Lung (tissue), 12 donors: ENCODE measurements around the gene OLFM3. TPM values are rescaled to one million over a fixed set of nuclear protein-coding genes. Genes with fewer than 3 reads are reported as not detected.

ENCODE experiments used
- ATAC-seq: fragments of 200-7000 bp; cut with Tn5 transposase; one replicate; pipeline ENCODE4 v1.9.1; 2020; ENCODE audit warnings: moderate number of reproducible peaks; ENCODE audit not compliant: insufficient read depth, low FRiP score
- DNase-seq, 3 donors: peaks; one replicate each; pipeline ENCODE4 v3.0.0-alpha.2; 2013 to 2017
- H3K27ac ChIP-seq, 2 donors: one replicate each; pipeline ENCODE4 v1.5.1; 2013; ENCODE audit warnings: mild to moderate bottlenecking in 2 of 2, moderate library complexity in 2 of 2, control low read depth in 1 of 2, inconsistent platforms in 1 of 2, low read depth in 1 of 2, low read length in 1 of 2
- H3K27me3 ChIP-seq, 3 donors: one replicate each; pipeline ENCODE4 v1.5.1; 2013; ENCODE audit warnings: low read length in 2 of 3; ENCODE audit not compliant: control insufficient read depth in 3 of 3, insufficient read depth in 3 of 3
- H3K36me3 ChIP-seq, 4 donors: one replicate each; pipeline ENCODE4 v1.5.1; 2013; ENCODE audit warnings: low read length in 4 of 4, mild to moderate bottlenecking in 1 of 4, moderate library complexity in 1 of 4; ENCODE audit not compliant: control insufficient read depth in 4 of 4, insufficient read depth in 4 of 4
- H3K4me1 ChIP-seq, 5 donors: one replicate each; pipeline ENCODE4 v1.5.1; 2013; ENCODE audit warnings: low read length in 5 of 5, mild to moderate bottlenecking in 2 of 5, moderate library complexity in 1 of 5; ENCODE audit not compliant: control insufficient read depth in 5 of 5, insufficient read depth in 5 of 5
- H3K4me3 ChIP-seq: one replicate; pipeline ENCODE4 v1.5.1; 2013; ENCODE audit warnings: mild to moderate bottlenecking, control low read depth, moderate library complexity
- H3K9ac ChIP-seq, 2 donors: one replicate each; pipeline ENCODE4 v1.5.1; 2013; ENCODE audit warnings: low read length in 2 of 2, control low read depth in 1 of 2; ENCODE audit not compliant: insufficient read depth in 1 of 2
- H3K9me3 ChIP-seq, 4 donors: one replicate each; pipeline ENCODE4 v1.5.1; 2013; ENCODE audit warnings: low read length in 3 of 4, mild to moderate bottlenecking in 1 of 4, moderate library complexity in 1 of 4; ENCODE audit not compliant: control insufficient read depth in 4 of 4, insufficient read depth in 3 of 4
- WGBS, 2 donors: extraction: QIAGEN DNeasy Blood & Tissue Kit; methylation state at CpG; one replicate each; pipeline ENCODE4 v1.1.7; 2013; 5-methylcytosine and 5-hydroxymethylcytosine counted together
- polyA plus RNA-seq, 2 donors: library from polyadenylated mRNA; stranded (reverse); fragments of 200-250 nt; gene quantifications; one replicate each; pipeline ENCODE4 v1.2.1, GENCODE V29; 2013
- total RNA-seq, 2 donors: library from RNA; depleted of rRNA in 1 of 2; stranded (reverse); fragments of >200 nt in 1 of 2; gene quantifications; one replicate each; pipeline ENCODE4 v1.2.1, GENCODE V29; 2014 to 2021
- TF ChIP-seq, protein P1 (sequence below): IDR thresholded peaks from 2 replicates; pipeline ENCODE4 v1.5.1; 2012; ENCODE audit warnings: mild to moderate bottlenecking; ENCODE audit errors: control extremely low read depth, extremely low read depth
- donor health status: control.
- donor health status: control.
- donor health status: Bipolar disorder and iron deficiency.
- donor health status: healthy.
- donor health status: DM: yes; HTN: yes; CAD: no.

Gene OLFM3
- total and polyA plus RNA-seq, 4 donors = 8.1 TPM; not detected in 3

GRCh38 chr1:101953623-101954022 lies 43.1 kb downstream of the OLFM3 start:
- H3K36me3 ChIP-seq = no peaks in the 10 kb centered on the region
- H3K27ac ChIP-seq = no peak overlapping the region
- H3K9ac ChIP-seq = no peak overlapping the region
- no peak overlapping the region for H3K4me3 ChIP-seq
- H3K9me3 ChIP-seq = no peaks in the 10 kb centered on the region
- WGBS, 2 donors = 80% methylated on average over 1 of the region's 1 CpG
- ATAC-seq = no peak
- peaks cover 0 to 2% (median 0%) of the 10 kb centered on the region in 5 donors for H3K4me1 ChIP-seq
- no peak for DNase-seq
- H3K27me3 ChIP-seq = peaks cover 0 to 4% (median 0%) of the 10 kb centered on the region in 3 donors
- TF ChIP-seq, protein P1, sequence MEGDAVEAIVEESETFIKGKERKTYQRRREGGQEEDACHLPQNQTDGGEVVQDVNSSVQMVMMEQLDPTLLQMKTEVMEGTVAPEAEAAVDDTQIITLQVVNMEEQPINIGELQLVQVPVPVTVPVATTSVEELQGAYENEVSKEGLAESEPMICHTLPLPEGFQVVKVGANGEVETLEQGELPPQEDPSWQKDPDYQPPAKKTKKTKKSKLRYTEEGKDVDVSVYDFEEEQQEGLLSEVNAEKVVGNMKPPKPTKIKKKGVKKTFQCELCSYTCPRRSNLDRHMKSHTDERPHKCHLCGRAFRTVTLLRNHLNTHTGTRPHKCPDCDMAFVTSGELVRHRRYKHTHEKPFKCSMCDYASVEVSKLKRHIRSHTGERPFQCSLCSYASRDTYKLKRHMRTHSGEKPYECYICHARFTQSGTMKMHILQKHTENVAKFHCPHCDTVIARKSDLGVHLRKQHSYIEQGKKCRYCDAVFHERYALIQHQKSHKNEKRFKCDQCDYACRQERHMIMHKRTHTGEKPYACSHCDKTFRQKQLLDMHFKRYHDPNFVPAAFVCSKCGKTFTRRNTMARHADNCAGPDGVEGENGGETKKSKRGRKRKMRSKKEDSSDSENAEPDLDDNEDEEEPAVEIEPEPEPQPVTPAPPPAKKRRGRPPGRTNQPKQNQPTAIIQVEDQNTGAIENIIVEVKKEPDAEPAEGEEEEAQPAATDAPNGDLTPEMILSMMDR = no peak

DNA sequence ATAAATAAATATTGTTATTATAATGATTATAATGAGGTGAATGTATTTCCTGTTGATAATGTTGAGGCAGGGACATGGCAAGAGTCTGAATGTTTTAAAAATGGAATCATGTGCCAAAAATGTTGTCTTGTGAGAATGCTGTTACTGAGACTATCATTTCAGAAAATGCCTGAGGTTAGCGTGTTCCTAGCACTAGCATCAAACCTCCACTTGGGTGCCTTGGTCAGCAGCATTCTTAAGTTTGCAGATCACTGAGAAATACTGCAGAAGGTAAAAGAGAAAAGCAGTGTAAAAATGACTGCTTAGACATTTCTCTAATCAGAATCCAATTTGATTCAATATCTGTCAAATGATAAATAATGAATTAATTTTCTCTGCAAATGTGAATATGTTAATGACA lies 50.8 kb downstream of the OLFM3 start:
- peak in 2 of 3 donors; percentile 6 to 42 for DNase-seq
- WGBS, 2 donors = 71 to 82% methylated on average over 1 of the region's 1 CpG
- Histone ChIP-seq H3K4me1 (peaks cover 0 to 5% (median 0%) of the 10 kb centered on the region in 5 donors), H3K4me3 (no peak overlapping the region), H3K36me3 (no peaks in the 10 kb centered on the region), H3K27ac (no peak overlapping the region), H3K9ac (no peak overlapping the region), H3K9me3 (no peaks in the 10 kb centered on the region), H3K27me3 (no peaks in the 10 kb centered on the region)
- no peak for ATAC-seq
- TF ChIP-seq, protein P1 = no peak

- peaks cover 0 to 5% (median 0%) of the 10 kb centered on the region in 5 donors for H3K4me1 ChIP-seq
- ATAC-seq = no peak
- no peak overlapping the region for H3K4me3 ChIP-seq
- no peaks in the 10 kb centered on the region for H3K27me3 ChIP-seq
- H3K9ac ChIP-seq = no peak overlapping the region
- no peak overlapping the region for H3K27ac ChIP-seq
- TF ChIP-seq, protein P1 = no peak
- H3K9me3 ChIP-seq = no peaks in the 10 kb centered on the region
- 60 to 62% methylated on average over 3 of the region's 3 CpGs for WGBS, 2 donors
- H3K36me3 ChIP-seq = no peaks in the 10 kb centered on the region
- DNase-seq = no peak
Measured at GRCh38 chr1:101943237-101943636, 53.5 kb downstream of the OLFM3 start.
